ENCODE results near the gene PFDN6. TPM values are rescaled to one million over a fixed set of nuclear protein-coding genes. Genes with fewer than 3 reads are reported as not detected.
A peak's percentile ranks its signal among the peaks of the same experiment; 100 is the strongest.

PFDN6 gene
- total and polyA plus RNA-seq, 2 experiments from 2014 or later, result 35.1 to 72.8 TPM

GRCh38 chr6:33248932-33249731 lies 40.3 kb upstream of the PFDN6 start:
- H3K27ac ChIP-seq, result peak overlapping the region; percentile 77
- peaks cover 5% of the 10 kb centered on the region for H3K27me3 ChIP-seq
- TF ChIP-seq, protein P1, sequence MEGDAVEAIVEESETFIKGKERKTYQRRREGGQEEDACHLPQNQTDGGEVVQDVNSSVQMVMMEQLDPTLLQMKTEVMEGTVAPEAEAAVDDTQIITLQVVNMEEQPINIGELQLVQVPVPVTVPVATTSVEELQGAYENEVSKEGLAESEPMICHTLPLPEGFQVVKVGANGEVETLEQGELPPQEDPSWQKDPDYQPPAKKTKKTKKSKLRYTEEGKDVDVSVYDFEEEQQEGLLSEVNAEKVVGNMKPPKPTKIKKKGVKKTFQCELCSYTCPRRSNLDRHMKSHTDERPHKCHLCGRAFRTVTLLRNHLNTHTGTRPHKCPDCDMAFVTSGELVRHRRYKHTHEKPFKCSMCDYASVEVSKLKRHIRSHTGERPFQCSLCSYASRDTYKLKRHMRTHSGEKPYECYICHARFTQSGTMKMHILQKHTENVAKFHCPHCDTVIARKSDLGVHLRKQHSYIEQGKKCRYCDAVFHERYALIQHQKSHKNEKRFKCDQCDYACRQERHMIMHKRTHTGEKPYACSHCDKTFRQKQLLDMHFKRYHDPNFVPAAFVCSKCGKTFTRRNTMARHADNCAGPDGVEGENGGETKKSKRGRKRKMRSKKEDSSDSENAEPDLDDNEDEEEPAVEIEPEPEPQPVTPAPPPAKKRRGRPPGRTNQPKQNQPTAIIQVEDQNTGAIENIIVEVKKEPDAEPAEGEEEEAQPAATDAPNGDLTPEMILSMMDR (IDR thresholded peaks at IDR 0.05; ENCODE audit: low read depth, low read length), result peak; percentile 14
- H3K36me3 ChIP-seq, result no peaks in the 10 kb centered on the region
- DNase-seq (ENCODE audit: low read depth in 1 of 2, low spot score in 1 of 2), result peak; percentile 99 to 100
- H3K9me3 ChIP-seq (ENCODE audit: low read depth), result no peaks in the 10 kb centered on the region
- H3K4me1 ChIP-seq (ENCODE audit: low read depth), result no peaks in the 10 kb centered on the region
- peak overlapping the region; percentile 45 for H3K4me3 ChIP-seq

- no peaks in the 10 kb centered on the region for H3K9me3 ChIP-seq (ENCODE audit: low read depth)
- DNase-seq (ENCODE audit: low read depth in 1 of 2, low spot score in 1 of 2), result peak in 1 of 2 donors; percentile 69
- peak overlapping the region; percentile 45 for H3K4me3 ChIP-seq
- TF ChIP-seq, protein P1 (IDR thresholded peaks at IDR 0.05; ENCODE audit: low read depth, low read length), result no peak
- H3K36me3 ChIP-seq, result no peaks in the 10 kb centered on the region
- H3K27ac ChIP-seq, result peak overlapping the region; percentile 77
- peaks cover 5% of the 10 kb centered on the region for H3K27me3 ChIP-seq
- no peaks in the 10 kb centered on the region for H3K4me1 ChIP-seq (ENCODE audit: low read depth)
These were observed 39.4 kb upstream of the PFDN6 start for GRCh38 chr6:33249732-33250630.

DNA sequence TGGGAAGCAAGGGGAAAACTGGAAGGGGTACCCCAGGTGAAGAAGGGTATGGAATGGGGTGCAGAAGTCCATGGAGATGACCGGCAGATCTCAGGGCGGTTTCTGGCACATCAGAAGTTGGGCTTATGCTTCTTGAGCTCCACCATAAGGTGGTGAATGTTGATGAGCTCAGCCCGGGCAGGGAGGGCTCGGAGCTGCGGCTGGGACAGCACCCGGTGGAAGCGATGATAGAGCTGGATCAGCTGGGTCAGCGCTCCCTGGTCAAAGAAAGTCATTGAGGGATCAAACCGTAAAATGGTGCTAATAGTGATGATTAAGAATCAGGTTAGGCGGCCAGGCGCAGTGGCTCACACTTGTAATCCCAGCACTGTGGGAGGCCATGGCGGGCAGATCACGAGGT lies 38.7 kb upstream of the PFDN6 start:
- Histone ChIP-seq H3K27ac (no peak overlapping the region), H3K4me1 (ENCODE audit: low read depth) (no peaks in the 10 kb centered on the region), H3K9me3 (ENCODE audit: low read depth) (no peaks in the 10 kb centered on the region), H3K27me3 (peaks cover 5% of the 10 kb centered on the region), H3K36me3 (no peaks in the 10 kb centered on the region), H3K4me3 (no peak overlapping the region)
- DNase-seq (ENCODE audit: low read depth in 1 of 2, low spot score in 1 of 2), result no peak
- TF ChIP-seq, protein P1 (IDR thresholded peaks at IDR 0.05; ENCODE audit: low read depth, low read length), result no peak

- Histone ChIP-seq H3K27me3 (peaks cover 4% of the 10 kb centered on the region), H3K4me3 (no peak overlapping the region), H3K9me3 (ENCODE audit: low read depth) (no peaks in the 10 kb centered on the region), H3K4me1 (ENCODE audit: low read depth) (no peaks in the 10 kb centered on the region), H3K36me3 (no peaks in the 10 kb centered on the region), H3K27ac (no peak overlapping the region)
- no peak for DNase-seq (ENCODE audit: low read depth in 1 of 2, low spot score in 1 of 2)
- TF ChIP-seq, protein P1 (IDR thresholded peaks at IDR 0.05; ENCODE audit: low read depth, low read length), result no peak
These were observed 37.9 kb upstream of the PFDN6 start for GRCh38 chr6:33251395-33252012.

GRCh38 chr6:33252759-33253158 lies 36.6 kb upstream of the PFDN6 start:
- Histone ChIP-seq H3K36me3 (no peaks in the 10 kb centered on the region), H3K27ac (no peak overlapping the region), H3K4me3 (no peak overlapping the region), H3K27me3 (no peaks in the 10 kb centered on the region), H3K4me1 (ENCODE audit: low read depth) (no peaks in the 10 kb centered on the region), H3K9me3 (ENCODE audit: low read depth) (no peaks in the 10 kb centered on the region)
- TF ChIP-seq, protein P1 (IDR thresholded peaks at IDR 0.05; ENCODE audit: low read depth, low read length), result no peak
- no peak for DNase-seq (ENCODE audit: low read depth in 1 of 2, low spot score in 1 of 2)

Data from cardiac muscle cell (in vitro differentiated cells and primary cell).